ENCODE measurements around the gene NPNT. TPM values are rescaled to one million over a fixed set of nuclear protein-coding genes. Genes with fewer than 3 reads are reported as not detected.
A peak's percentile ranks its signal among the peaks of the same experiment; 100 is the strongest.
"Not testable (repeated sequence)": the region's sequence is repeated elsewhere in the genome, so short reads cannot be mapped to it uniquely, and the experiment has no call there.

NPNT gene
- total RNA-seq (2014; rRNA removed; shearing (Covaris generic)) (not detected in 2 replicates), polyA plus RNA-seq (2016; fragmentation: Nextera tagmentation; extraction: Ambion mirVana) (0.05 TPM in 1 of 2 replicates, not detected in the other)

DNA sequence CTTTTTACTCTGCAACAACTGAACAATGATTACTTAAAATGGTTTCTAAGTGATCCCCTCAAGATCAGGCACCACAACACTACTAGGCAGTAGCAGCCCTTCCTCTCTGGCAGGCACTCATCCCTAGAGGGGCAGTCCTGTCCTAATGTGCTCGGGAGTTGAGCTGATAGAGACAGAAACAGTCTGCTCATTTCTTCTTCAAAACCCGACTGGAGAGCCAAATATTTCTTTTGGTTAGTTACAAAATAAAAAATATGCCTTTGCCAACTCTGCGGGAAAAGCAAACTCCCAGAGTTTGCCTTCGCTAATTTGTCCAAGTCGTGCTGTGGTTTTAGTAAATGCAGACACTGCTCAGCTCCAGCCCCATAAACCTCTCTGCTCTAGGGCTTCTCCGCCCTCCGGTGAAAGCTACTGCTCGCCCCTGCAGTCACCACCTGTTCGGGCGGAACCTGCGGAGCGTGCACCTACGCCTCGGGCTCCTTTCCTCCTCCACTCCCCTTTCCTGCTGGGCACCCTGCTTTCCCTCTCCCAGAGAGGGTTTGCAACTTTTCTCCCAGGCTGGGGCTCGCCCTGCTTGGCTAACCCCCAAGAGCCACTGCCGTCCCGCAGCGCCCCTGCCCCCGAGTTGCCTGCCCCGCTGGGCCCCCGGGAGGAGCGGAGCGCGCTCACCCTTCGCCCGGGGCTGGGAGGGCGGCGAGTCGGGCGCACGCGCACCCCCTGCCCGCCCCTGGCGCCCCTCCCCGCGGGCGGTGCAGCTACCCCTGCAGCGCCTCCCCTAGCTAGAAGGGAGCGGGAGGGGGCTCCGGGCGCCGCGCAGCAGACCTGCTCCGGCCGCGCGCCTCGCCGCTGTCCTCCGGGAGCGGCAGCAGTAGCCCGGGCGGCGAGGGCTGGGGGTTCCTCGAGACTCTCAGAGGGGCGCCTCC, at the start of gene NPNT:
Gene NPNT (plus strand): TSS at position 812 of the 923 bp plus-strand sequence. CDS start 182 bp downstream, outside the sequence.
- DNase-seq = peak; percentile 8
- no peaks in the 10 kb centered on the region for H3K4me1 ChIP-seq (ENCODE audit: insufficient read depth)
- no peaks in the 10 kb centered on the region for H3K9me3 ChIP-seq (ENCODE audit: low read depth)
- in situ Hi-C loops (cut with MboI) = no loop called here
- no peaks in the 10 kb centered on the region for H3K9me2 ChIP-seq (ENCODE audit: insufficient read depth)
- H2AFZ ChIP-seq = peak within 1 kb of the TSS; percentile 19; the same call in 1 of the 2 replicates
- peak within 1 kb of the TSS; percentile 42 for H3K4me3 ChIP-seq
- H3K27me3 ChIP-seq (replicated peaks; ENCODE audit: insufficient read depth) = peaks cover 90% of the 10 kb centered on the region
- H3F3A ChIP-seq (ENCODE audit: insufficient read depth) = no peaks in the 10 kb centered on the region
- no peaks in the 10 kb centered on the region for H4K20me1 ChIP-seq (ENCODE audit: insufficient read depth)
- no peak within 1 kb of the TSS for H3K27ac ChIP-seq
- H3K79me2 ChIP-seq (ENCODE audit: insufficient read depth) = no peaks in the 10 kb centered on the region
- no peaks in the 10 kb centered on the region for H3K36me3 ChIP-seq (ENCODE audit: low read depth)
- 3 to 5% methylated on average over 25 to 33 of the region's 56 CpGs for WGBS, 2 experiments (ENCODE audit: low coverage in 1 of 2, low lambda C conversion rate in 2 of 2, missing lambda C conversion rate in 2 of 2)
- H3K9ac ChIP-seq = no peak within 1 kb of the TSS
- H3K4me2 ChIP-seq (ENCODE audit: unreplicated experiment) = peak within 1 kb of the TSS; percentile 27
- no peak for TF ChIP-seq EZH2phosphoT487 (IDR thresholded peaks at IDR 0.05; ENCODE audit: insufficient read depth, low read depth)
- TF ChIP-seq EZH2 (IDR thresholded peaks at IDR 0.05; ENCODE audit: insufficient read depth, poor library complexity, severe bottlenecking) = no peak

DNA sequence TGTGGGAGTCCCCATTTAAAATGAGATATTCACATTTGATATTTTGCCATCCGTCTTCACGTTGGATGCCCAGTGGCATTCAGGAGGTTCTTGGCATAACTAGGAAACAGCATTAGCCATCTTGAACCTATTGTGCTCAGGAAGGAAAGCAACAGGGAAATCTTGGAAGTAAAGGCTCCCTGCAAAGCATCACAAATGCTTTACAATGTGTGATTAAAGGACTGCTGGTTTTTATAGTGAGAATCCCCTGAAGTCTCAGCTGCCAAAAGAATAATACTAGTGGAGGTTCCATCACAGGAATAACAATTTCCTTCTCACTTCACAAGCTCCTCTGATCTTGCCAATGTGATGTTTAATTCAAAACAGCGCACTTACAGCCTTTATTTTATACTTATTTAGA, 49.7 kb upstream of the NPNT start:
- DNase-seq = no peak
- Histone ChIP-seq H3K4me3 (no peak overlapping the region), H4K20me1 (ENCODE audit: insufficient read depth) (no peaks in the 10 kb centered on the region), H2AFZ (no peak overlapping the region), H3K27ac (no peak overlapping the region), H3K4me1 (ENCODE audit: insufficient read depth) (no peaks in the 10 kb centered on the region), H3K9me3 (ENCODE audit: low read depth) (no peaks in the 10 kb centered on the region), H3K9me2 (ENCODE audit: insufficient read depth) (no peaks in the 10 kb centered on the region), H3K4me2 (ENCODE audit: unreplicated experiment) (no peak overlapping the region), H3K9ac (no peak overlapping the region), H3K36me3 (ENCODE audit: low read depth) (no peaks in the 10 kb centered on the region), H3K79me2 (ENCODE audit: insufficient read depth) (no peaks in the 10 kb centered on the region), H3F3A (ENCODE audit: insufficient read depth) (no peaks in the 10 kb centered on the region), H3K27me3 (replicated peaks; ENCODE audit: insufficient read depth) (no peaks in the 10 kb centered on the region)
- in situ Hi-C loops (cut with MboI) = no loop called here
- WGBS, 2 experiments (ENCODE audit: low coverage in 1 of 2, low lambda C conversion rate in 2 of 2, missing lambda C conversion rate in 2 of 2) = 81 to 84% methylated on average over 3 of the region's 3 CpGs
- TF ChIP-seq EZH2 (IDR thresholded peaks at IDR 0.05; ENCODE audit: insufficient read depth, poor library complexity, severe bottlenecking) (no peak), EZH2phosphoT487 (IDR thresholded peaks at IDR 0.05; ENCODE audit: insufficient read depth, low read depth) (no peak)

DNA sequence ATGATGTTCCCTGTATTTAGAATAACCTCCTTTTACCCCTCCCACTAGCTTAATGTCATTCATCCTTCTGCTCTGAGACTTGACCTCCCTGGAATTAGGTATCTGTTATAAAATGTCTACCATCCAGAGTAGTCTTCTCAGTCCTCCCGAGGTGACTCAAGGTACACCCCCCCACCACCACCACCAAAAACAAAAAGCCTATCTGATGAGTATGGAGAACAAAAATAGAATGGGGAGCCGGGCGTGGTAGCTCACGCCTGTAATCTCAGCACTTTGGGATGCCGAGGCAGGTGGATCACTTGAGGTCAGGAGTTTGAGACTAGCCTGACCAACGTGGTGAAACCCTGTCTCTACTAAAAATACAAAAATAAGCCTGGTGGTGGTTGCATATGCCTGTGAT, 46.9 kb upstream of the NPNT start:
- in situ Hi-C loops (cut with MboI) = not testable (repeated sequence)

DNA sequence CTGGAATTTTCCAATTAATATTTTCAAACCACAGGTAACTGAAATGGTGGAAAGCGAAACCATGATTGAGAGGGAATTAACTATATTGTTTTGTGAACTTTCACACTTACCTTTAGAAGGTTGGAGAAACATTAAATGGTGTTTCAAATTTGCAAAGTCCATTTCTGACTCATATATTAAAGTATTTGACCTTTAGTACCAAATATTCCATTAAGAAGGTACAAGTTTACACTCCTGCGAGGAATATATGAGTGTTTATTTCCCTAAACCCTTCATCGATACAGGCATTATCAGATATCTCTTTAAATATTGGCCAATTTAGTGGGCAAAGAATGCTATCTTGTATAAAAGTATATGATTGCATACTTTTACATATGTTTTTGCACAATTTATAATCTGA, 44.1 kb upstream of the NPNT start:
- H4K20me1 ChIP-seq (ENCODE audit: insufficient read depth) = no peaks in the 10 kb centered on the region
- H3K27me3 ChIP-seq (replicated peaks; ENCODE audit: insufficient read depth) = no peaks in the 10 kb centered on the region
- in situ Hi-C loops (cut with MboI) = no loop called here
- H3K4me3 ChIP-seq = no peak overlapping the region
- 99% methylated on average over 3 of the region's 3 CpGs for WGBS, 2 experiments (ENCODE audit: low coverage in 1 of 2, low lambda C conversion rate in 2 of 2, missing lambda C conversion rate in 2 of 2)
- H3F3A ChIP-seq (ENCODE audit: insufficient read depth) = no peaks in the 10 kb centered on the region
- H3K4me1 ChIP-seq (ENCODE audit: insufficient read depth) = no peaks in the 10 kb centered on the region
- no peak overlapping the region for H3K9ac ChIP-seq
- H2AFZ ChIP-seq = no peak overlapping the region
- no peak overlapping the region for H3K4me2 ChIP-seq (ENCODE audit: unreplicated experiment)
- TF ChIP-seq EZH2 (IDR thresholded peaks at IDR 0.05; ENCODE audit: insufficient read depth, poor library complexity, severe bottlenecking) (no peak), EZH2phosphoT487 (IDR thresholded peaks at IDR 0.05; ENCODE audit: insufficient read depth, low read depth) (no peak)
- H3K9me3 ChIP-seq (ENCODE audit: low read depth) = no peaks in the 10 kb centered on the region
- no peak for DNase-seq
- H3K79me2 ChIP-seq (ENCODE audit: insufficient read depth) = no peaks in the 10 kb centered on the region
- no peak overlapping the region for H3K27ac ChIP-seq
- H3K36me3 ChIP-seq (ENCODE audit: low read depth) = no peaks in the 10 kb centered on the region
- no peaks in the 10 kb centered on the region for H3K9me2 ChIP-seq (ENCODE audit: insufficient read depth)

More for the DNA sequence above, 46.9 kb upstream of the NPNT start:
- H3K9ac ChIP-seq; H2AFZ ChIP-seq; DNase-seq; H3K79me2 ChIP-seq (ENCODE audit: insufficient read depth); H3K4me1 ChIP-seq (ENCODE audit: insufficient read depth); H3K4me2 ChIP-seq (ENCODE audit: unreplicated experiment); H3K9me2 ChIP-seq (ENCODE audit: insufficient read depth); H3K4me3 ChIP-seq; H3K27ac ChIP-seq; H3K36me3 ChIP-seq (ENCODE audit: low read depth); H4K20me1 ChIP-seq (ENCODE audit: insufficient read depth); H3K9me3 ChIP-seq (ENCODE audit: low read depth); H3F3A ChIP-seq (ENCODE audit: insufficient read depth); H3K27me3 ChIP-seq (replicated peaks; ENCODE audit: insufficient read depth): not testable (repeated sequence)
- 91 to 95% methylated on average over 6 of the region's 6 CpGs for WGBS, 2 experiments (ENCODE audit: low coverage in 1 of 2, low lambda C conversion rate in 2 of 2, missing lambda C conversion rate in 2 of 2)

- H4K20me1 ChIP-seq (ENCODE audit: insufficient read depth); H3K4me3 ChIP-seq; H3K36me3 ChIP-seq (ENCODE audit: low read depth); H3K9me3 ChIP-seq (ENCODE audit: low read depth); DNase-seq; H3K79me2 ChIP-seq (ENCODE audit: insufficient read depth); H3K27me3 ChIP-seq (replicated peaks; ENCODE audit: insufficient read depth); H3K4me1 ChIP-seq (ENCODE audit: insufficient read depth); H3K9me2 ChIP-seq (ENCODE audit: insufficient read depth); H3F3A ChIP-seq (ENCODE audit: insufficient read depth); in situ Hi-C loops (cut with MboI); H2AFZ ChIP-seq; H3K4me2 ChIP-seq (ENCODE audit: unreplicated experiment); H3K9ac ChIP-seq; H3K27ac ChIP-seq: not testable (repeated sequence)
- WGBS, 2 experiments (ENCODE audit: low coverage in 1 of 2, low lambda C conversion rate in 2 of 2, missing lambda C conversion rate in 2 of 2) = 97 to 98% methylated on average over 2 of the region's 2 CpGs
Observed at GRCh38 chr4:105852230-105852629, 43.0 kb upstream of the NPNT start.

Measured in GM23248 (cell line).